Thoracic aorta (tissue), 2 donors: ENCODE data around the gene TEAD1. TPM values are rescaled to one million over a fixed set of nuclear protein-coding genes. Genes with fewer than 3 reads are reported as not detected.

Source experiments
- ATAC-seq: fragments of 150-250 bp; one replicate; pipeline ENCODE4 v1.8.0; 2017; ENCODE audit warnings: low read depth; ENCODE audit not compliant: insufficient number of reproducible peaks, low FRiP score
- DNase-seq: peaks from one replicate; pipeline ENCODE4 v3.0.0-alpha.2; 2020; ENCODE audit warnings: low spot score
- H3K27ac ChIP-seq, 2 donors: fragments of 200-600 bp; sonication (generic); 1 replicate in 1 of 2; 2 replicates in 1 of 2; pipeline ENCODE4 v1.5.1; 2016; ENCODE audit warnings: mild to moderate bottlenecking in 2 of 2, moderate library complexity in 2 of 2
- H3K27me3 ChIP-seq: fragments of 200-600 bp; sonication (generic); replicated peaks from 2 replicates; pipeline ENCODE4 v1.6.0; 2016; ENCODE audit warnings: mild to moderate bottlenecking; ENCODE audit not compliant: insufficient read depth
- H3K36me3 ChIP-seq: fragments of 200-600 bp; sonication (generic); one replicate; pipeline ENCODE4 v1.5.1; 2016
- H3K4me1 ChIP-seq, 2 donors: fragments of 200-600 bp; sonication (generic); 1 replicate in 1 of 2; 2 replicates in 1 of 2; pipeline versions ENCODE4 v1.5.1 to v1.6.0; 2016; ENCODE audit warnings: low read depth in 2 of 2, mild to moderate bottlenecking in 1 of 2; ENCODE audit not compliant: control insufficient read depth in 1 of 2
- H3K4me3 ChIP-seq: fragments of 200-600 bp; sonication (generic); 2 replicates; pipeline ENCODE4 v1.5.1; 2016; ENCODE audit warnings: mild to moderate bottlenecking
- H3K9me3 ChIP-seq: fragments of 200-600 bp; sonication (generic); 2 replicates; pipeline ENCODE4 v1.5.1; 2016
- total RNA-seq, 2 donors: library from RNA; depleted of rRNA; stranded (reverse); fragments of >200 nt; gene quantifications; one replicate each; pipeline versions ENCODE4 v1.1.0 to v1.2.3, GENCODE V29; 2016
- TF ChIP-seq, protein P1 (sequence below): fragments of 200-600 bp; sonication (generic); IDR thresholded peaks from one replicate; pipeline ENCODE4 v1.5.1; 2019; ENCODE audit warnings: antibody characterized with exemption

The TEAD1 gene
- total RNA-seq, 2 donors from 2014 or later: 57.3 to 164 TPM

DNA sequence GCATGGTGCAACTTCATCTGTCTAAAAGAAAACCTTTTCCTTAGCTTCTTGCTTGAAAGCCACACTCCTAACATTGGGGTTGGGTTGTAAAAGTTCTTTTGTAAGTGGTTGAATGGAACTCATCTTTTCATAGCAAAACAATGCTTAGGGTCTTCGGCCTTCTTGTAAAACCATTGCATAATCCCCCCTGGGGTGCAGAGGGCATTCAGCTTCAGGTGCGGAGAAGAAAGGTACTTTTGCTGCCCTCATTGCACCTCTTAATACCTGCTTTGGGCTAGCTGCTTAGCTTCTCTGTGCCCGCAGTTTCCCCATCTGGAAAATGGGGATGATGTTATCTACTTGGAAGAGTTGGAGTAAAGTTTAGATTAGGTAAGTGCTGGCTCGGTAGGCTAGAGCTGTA lies 10.1 kb downstream of the TEAD1 start:
- no peaks in the 10 kb centered on the region for H3K36me3 ChIP-seq
- no peaks in the 10 kb centered on the region for H3K27me3 ChIP-seq
- DNase-seq (no peak), ATAC-seq (no peak)
- no peaks in the 10 kb centered on the region for H3K9me3 ChIP-seq
- H3K4me3 ChIP-seq: no peak overlapping the region
- TF ChIP-seq, protein P1, sequence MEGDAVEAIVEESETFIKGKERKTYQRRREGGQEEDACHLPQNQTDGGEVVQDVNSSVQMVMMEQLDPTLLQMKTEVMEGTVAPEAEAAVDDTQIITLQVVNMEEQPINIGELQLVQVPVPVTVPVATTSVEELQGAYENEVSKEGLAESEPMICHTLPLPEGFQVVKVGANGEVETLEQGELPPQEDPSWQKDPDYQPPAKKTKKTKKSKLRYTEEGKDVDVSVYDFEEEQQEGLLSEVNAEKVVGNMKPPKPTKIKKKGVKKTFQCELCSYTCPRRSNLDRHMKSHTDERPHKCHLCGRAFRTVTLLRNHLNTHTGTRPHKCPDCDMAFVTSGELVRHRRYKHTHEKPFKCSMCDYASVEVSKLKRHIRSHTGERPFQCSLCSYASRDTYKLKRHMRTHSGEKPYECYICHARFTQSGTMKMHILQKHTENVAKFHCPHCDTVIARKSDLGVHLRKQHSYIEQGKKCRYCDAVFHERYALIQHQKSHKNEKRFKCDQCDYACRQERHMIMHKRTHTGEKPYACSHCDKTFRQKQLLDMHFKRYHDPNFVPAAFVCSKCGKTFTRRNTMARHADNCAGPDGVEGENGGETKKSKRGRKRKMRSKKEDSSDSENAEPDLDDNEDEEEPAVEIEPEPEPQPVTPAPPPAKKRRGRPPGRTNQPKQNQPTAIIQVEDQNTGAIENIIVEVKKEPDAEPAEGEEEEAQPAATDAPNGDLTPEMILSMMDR: no peak
- H3K27ac ChIP-seq: peak overlapping the region in 1 of 2 donors; percentile 7
- H3K4me1 ChIP-seq: peaks cover 18 to 56% of the 10 kb centered on the region in 2 donors

GRCh38 chr11:12684816-12685215 lies 10.6 kb downstream of the TEAD1 start:
- Histone ChIP-seq H3K27ac (peak overlapping the region in 1 of 2 donors; percentile 7), H3K4me1 (peaks cover 18 to 60% of the 10 kb centered on the region in 2 donors), H3K9me3 (no peaks in the 10 kb centered on the region), H3K4me3 (no peak overlapping the region), H3K36me3 (no peaks in the 10 kb centered on the region), H3K27me3 (no peaks in the 10 kb centered on the region)
- TF ChIP-seq, protein P1: no peak
- ATAC-seq: no peak
- DNase-seq: no peak

DNA sequence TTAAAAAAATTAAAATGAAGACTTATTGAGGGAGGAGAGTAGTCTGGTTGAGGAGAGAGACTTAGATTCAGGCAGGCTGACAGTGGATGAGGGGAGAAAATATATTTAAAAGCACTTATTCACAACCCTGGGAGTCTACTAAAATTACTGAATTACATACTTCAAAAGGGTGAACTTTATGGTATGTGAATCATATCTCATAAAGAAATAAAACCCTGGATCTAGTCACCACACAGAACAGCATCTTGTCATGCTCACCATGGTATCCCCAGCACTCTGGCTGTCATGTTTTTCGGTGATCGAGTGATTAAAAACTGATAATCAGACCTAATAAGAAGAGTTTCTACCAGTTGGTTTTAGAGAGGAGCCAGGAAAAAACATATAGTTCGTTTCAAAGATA lies 11.0 kb downstream of the TEAD1 start:
- DNase-seq: no peak
- no peaks in the 10 kb centered on the region for H3K27me3 ChIP-seq
- H3K27ac ChIP-seq: peak overlapping the region in 1 of 2 donors; percentile 78
- TF ChIP-seq, protein P1: no peak
- H3K4me3 ChIP-seq: no peak overlapping the region
- no peaks in the 10 kb centered on the region for H3K9me3 ChIP-seq
- no peaks in the 10 kb centered on the region for H3K36me3 ChIP-seq
- no peak for ATAC-seq
- H3K4me1 ChIP-seq: peaks cover 18 to 60% of the 10 kb centered on the region in 2 donors

DNA sequence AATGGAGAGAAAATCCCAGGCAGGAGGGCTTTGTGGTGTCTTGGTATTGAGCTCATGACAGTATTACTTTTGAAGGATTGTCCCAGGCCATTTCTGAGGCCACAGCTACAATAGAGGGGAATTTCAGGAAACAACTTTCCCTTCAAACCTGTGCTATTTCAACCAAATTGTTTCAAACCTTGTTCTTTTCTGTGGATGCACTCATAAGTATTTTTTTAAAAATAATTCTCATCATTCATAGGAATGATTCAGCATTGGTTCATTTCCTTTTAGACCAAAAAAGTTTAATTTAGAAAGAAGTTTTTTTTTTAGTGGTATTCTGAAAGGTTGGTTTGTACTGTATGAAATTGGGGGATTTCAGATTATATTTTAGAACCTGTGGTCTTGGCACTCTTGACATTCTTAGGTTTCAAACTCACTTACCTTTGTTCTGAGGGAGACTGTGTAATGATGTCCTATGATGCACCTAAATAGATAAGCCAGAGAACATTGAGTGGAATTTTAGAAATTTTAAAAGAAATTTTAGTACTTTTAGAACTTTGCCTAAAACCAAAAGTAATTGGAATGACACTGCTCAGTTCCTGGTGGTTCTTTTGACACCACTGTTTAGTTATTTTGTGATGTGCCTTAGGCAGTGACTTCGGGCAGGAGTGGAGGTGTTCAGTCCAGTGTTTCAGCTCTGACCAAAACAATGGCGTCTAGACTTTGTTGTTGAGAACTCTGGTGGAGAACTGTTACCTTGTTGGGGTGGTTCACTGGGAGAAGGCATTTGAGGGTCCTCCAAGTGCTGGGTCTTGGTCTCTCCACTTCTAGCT lies 12.2 kb downstream of the TEAD1 start:
- ATAC-seq (no peak), DNase-seq (no peak)
- Histone ChIP-seq H3K4me3 (no peak overlapping the region), H3K27me3 (no peaks in the 10 kb centered on the region), H3K4me1 (peaks cover 18 to 51% of the 10 kb centered on the region in 2 donors), H3K9me3 (no peaks in the 10 kb centered on the region), H3K36me3 (no peaks in the 10 kb centered on the region), H3K27ac (peak overlapping the region; percentile 46 to 78)
- TF ChIP-seq, protein P1: no peak

DNA sequence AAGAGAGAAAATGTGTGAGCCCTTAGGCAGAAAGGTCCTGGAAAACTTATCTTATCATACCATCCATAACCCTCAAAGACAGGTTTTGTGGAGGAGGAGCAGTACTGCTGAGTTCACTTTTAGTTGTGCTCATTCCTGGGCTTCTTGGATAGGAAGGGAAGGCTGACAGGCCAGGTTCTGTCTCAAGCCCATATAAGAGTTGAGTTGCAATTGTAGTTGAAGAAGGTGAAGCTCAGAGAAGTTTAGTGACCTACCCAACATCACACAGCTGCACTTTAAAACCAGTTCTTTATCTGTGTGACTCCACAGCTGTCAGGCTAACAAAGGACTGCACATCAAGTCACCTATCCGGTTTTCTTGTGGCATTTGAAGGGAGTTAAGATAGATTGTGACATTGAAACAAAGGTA lies 13.0 kb downstream of the TEAD1 start:
- Histone ChIP-seq H3K27ac (peak overlapping the region; percentile 46 to 78), H3K9me3 (no peaks in the 10 kb centered on the region), H3K36me3 (no peaks in the 10 kb centered on the region), H3K4me3 (no peak overlapping the region), H3K27me3 (no peaks in the 10 kb centered on the region), H3K4me1 (peaks cover 22 to 58% of the 10 kb centered on the region in 2 donors)
- no peak for ATAC-seq
- DNase-seq: no peak
- TF ChIP-seq, protein P1: no peak
